IPS-NIHi11 (cell line): Measurements from ENCODE around the gene YBX1.
"Not testable (repeated sequence)": the region's sequence is repeated elsewhere in the genome, so short reads cannot be mapped to it uniquely, and the experiment has no call there.

ENCODE experiments used
- DNase-seq: peaks from one replicate; pipeline ENCODE4 v3.0.0; 2012; ENCODE audit warnings: mixed read lengths, low spot score

The YBX1 gene

GRCh38 chr1:42681741-42682483 is at the start of gene YBX1:
TSS of gene YBX1 (plus strand) at chr1:42682418. CDS start at chr1:42682566, 148 bp downstream.
- peak; percentile 97 for DNase-seq

- no peak for DNase-seq
Measured at GRCh38 chr1:42639116-42639515, 43.1 kb upstream of the YBX1 start.

- DNase-seq: no peak
Measured at GRCh38 chr1:42646056-42646455, 36.2 kb upstream of the YBX1 start.

GRCh38 chr1:42657201-42657600 is 25.0 kb upstream of the YBX1 start:
- DNase-seq: no peak

- DNase-seq: peak; percentile 97
Measured at GRCh38 chr1:42657981-42658876, 24.0 kb upstream of the YBX1 start, which contains the start of gene PPIH. TSS of gene PPIH (plus strand) at chr1:42658423. CDS start at chr1:42658447, 24 bp downstream.

- no peak for DNase-seq
Measured at GRCh38 chr1:42658877-42659337, 23.3 kb upstream of the YBX1 start.

GRCh38 chr1:42660907-42661500 is 21.2 kb upstream of the YBX1 start:
- DNase-seq: no peak

GRCh38 chr1:42669936-42670335 is 12.3 kb upstream of the YBX1 start:
- DNase-seq: no peak

GRCh38 chr1:42670425-42670824 is 11.8 kb upstream of the YBX1 start:
- no peak for DNase-seq

- no peak for DNase-seq
Measured at GRCh38 chr1:42674214-42674613, 8.0 kb upstream of the YBX1 start.

- no peak for DNase-seq
Measured at GRCh38 chr1:42674682-42675081, 7.5 kb upstream of the YBX1 start.

GRCh38 chr1:42675467-42675866 is 6.8 kb upstream of the YBX1 start:
- no peak for DNase-seq

GRCh38 chr1:42676534-42677087 is 5.6 kb upstream of the YBX1 start:
- DNase-seq: no peak

GRCh38 chr1:42679364-42679983 is 2.7 kb upstream of the YBX1 start:
- DNase-seq: no peak

- DNase-seq: no peak
Measured at GRCh38 chr1:42680055-42680454, 2.2 kb upstream of the YBX1 start.

GRCh38 chr1:42680921-42681683 is 1.1 kb upstream of the YBX1 start:
- no peak for DNase-seq

GRCh38 chr1:42682484-42682738 is 193 bp downstream of the YBX1 start:
- DNase-seq: not testable (repeated sequence)

- peak; percentile 87 for DNase-seq
Measured at GRCh38 chr1:42682739-42683531, 717 bp downstream of the YBX1 start.

- DNase-seq: no peak
Measured at GRCh38 chr1:42684139-42684538, 1.9 kb downstream of the YBX1 start.

GRCh38 chr1:42686418-42686817 is 4.2 kb downstream of the YBX1 start:
- no peak for DNase-seq
